HG02840 (cell line): ENCODE data around the gene TNS1.

Source experiments
- ATAC-seq: cut with Tn5 transposase; IDR thresholded peaks from one replicate; pipeline ENCODE4 v1.9.1; 2021; ENCODE audit warnings: mild to moderate bottlenecking, moderate library complexity, moderate number of reproducible peaks; ENCODE audit not compliant: unreplicated experiment, low FRiP score

Gene TNS1

DNA sequence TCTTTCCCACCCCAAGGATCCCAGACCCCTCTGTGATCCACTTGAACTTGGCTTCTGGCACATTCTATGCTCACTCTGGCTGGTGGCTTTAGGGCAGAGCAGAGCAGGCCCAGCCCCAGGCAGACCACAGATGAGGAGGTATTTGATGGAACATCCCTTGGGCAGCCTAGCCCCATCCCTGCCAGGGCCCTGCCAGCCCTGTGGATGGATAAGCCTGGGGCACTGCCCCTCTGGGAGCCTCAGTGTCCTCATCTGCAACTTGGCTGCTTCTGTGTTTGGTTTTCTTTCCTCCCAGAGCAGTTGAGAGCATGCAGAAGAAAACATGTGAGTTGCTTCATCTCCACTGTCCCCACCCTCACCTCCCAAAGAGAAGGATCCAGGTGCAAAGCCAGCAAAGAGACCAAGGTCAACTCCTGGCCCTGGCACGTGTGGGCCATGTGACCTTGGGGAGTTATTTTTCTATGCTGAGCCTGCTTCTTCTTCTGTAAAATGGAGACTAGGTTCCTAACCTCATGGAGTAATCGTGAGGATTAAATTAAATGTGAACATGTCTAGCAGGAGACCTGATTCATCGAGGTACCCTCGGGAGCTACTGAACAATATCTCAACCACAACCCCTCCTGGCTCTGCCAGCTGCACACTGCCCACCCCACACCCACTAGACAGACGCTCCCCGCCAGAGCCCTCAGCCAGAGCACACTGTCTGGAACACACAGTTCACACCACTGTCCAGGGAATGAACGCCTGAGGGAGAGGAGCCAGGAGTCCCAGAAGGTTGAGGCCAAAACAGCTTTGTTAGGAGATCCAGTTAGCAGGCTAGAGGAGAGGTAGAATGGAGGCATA, 14.6 kb upstream of the TNS1 start:
- ATAC-seq = no peak

DNA sequence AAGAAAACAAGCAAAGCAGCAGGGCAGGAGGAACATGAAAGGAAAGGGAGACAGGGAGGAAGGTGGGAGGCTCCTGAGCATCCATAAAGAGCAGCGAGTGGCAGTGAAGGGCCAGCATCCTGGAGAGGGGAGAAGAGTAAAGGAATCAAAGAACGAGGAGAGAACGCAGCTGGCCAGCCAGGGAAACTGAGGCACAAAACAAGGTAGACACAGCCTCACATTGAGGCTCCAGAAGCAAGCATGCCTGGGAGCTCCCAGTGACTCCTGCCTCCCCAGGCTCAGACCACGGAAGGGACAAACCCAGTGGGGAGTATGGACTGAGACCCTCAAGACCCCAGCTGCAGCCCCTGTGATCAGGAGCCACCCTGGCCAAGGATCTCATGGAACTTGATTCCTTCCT, 14.0 kb upstream of the TNS1 start:
- ATAC-seq = no peak

DNA sequence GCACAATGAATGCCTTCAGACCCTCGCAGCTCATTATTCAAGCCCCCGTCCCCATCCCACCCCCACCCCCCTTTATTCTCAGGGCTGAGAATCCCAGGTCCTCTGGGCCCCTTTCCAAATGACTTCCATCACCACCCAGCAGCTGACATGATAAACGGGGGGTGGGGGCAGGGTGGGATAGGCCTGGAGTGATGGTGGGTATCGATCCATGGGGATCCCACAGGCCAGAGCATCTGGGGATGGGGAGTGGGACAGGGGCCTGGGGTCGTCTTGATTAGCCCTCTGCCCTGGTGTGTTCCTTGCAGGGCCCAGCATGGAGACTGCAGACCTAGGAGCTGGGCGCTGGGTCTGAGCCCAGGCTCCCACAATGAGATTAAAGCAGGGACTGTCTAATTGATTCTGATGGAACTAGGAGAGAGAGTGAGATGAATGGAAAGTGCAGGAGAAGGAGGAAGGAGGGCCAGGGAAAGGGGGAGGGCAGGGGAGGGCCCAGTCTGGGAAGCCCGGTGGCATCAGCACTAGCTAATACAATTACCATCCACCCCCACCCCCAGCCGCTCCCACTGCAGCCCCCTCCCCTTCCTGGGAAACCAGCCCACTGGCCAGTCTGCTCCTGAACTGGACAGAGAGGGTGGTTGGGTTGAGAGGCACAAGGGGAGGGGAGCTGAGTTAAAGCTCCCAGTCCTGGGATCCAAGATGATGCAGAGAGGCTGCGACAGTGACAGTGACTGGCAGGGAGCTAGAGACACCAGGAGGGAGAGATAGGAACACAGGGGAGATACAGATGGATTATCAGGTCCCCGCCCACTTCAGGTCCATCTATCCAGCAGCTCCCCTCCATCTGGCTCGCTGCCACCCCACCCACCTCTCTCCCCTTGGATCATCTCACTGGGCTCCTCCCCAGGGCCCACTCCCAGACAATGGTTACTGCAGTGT, 13.1 kb upstream of the TNS1 start:
- no peak for ATAC-seq

DNA sequence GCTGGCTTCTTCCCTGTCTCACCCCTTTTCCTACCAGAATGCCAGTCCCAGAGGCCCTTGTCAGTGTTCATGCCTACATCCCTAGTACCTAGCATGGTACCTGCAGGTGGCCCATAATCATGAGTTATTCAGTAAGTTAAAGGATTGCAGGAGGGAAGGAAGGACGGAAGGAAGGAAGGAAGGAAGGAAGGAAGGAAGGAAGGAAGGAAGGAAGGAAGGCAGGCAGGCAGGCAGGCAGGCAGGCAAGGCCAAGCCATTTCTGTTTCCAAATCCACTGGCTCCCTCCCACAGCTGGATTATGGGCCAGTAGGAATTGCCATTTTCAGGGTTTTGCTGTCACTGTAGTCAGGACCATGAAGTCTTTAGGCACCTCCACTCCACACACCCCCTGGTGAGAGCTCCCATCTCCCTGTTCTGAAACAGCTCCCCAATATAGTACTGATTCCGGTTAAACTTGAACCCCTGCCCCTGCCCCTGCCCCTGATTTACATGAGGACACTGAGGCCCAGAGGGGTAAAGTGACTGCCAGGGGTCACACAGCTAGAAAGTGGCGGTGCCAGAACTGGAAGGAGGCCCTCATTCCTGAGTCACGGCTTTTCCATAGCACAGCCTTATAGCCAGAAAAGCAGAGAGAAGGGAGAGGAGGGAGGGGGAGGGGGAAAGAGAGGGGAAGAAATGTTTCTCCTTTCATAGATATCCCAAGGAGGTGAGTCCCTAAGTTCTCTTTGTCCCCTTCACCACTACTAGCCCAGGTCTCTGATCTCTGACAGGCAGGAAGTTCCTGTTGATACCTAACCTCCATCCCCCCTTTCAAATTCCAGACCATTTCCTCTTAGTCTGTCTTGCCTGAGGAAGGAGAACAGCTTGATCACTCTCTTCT, 12.2 kb upstream of the TNS1 start:
- no peak for ATAC-seq

DNA sequence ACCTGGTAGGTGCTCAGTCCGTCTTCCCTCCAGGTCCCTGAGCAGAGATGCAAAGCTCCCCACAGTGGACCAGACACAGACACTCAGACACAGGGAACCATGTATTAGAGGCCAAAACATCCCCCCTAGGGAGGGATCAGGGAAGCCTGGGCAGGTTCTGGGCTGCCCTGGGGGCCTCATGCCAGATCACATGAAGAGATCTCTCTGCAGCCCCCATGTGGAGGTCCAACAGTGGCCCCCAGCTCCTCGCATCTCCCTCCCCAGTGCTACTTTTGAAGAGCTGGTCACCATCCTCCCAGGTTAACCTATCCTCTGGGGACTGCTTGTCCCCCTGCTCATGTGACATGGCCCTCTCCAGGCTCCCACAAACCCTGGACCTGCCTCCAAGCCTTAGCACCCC, 10.5 kb upstream of the TNS1 start:
- ATAC-seq = no peak

DNA sequence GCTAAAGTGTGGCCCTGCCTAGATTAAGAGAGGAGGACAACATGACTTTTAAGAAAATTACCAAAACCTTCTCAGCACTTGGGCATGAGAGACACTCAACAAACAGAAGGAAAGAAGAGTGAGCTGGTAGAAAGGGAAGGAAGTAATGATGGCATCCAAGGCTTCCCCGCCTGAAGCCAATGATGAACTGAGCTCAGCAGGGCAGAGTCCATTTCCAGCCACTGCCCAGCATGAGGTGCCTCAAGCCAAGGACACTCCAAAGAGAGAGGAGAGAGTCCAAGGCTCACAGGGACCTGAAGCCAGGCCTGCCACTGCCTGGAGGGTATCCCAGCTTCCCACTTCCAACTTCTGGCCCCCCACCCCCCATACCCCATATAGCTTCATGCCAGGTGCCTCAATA, 9.5 kb upstream of the TNS1 start:
- no peak for ATAC-seq

DNA sequence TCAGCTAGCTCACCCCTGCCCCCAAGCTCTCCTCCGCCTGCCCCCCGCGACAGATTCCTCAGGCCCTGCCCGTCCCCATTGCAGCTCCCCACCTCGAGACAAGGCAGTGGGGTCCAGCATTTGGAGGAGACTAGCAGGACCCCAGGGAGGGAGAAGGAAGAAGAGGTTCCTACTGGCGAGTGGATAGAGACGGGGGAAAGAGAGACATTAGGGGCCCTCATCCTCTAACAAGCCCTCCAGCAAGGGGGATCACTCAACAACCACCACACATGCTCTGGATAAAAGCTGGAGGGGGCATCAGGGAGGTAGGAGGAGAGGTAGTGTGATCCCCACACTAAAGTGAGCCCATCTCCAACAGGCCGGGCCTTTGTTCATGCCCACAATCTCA, 8.9 kb upstream of the TNS1 start:
- no peak for ATAC-seq

DNA sequence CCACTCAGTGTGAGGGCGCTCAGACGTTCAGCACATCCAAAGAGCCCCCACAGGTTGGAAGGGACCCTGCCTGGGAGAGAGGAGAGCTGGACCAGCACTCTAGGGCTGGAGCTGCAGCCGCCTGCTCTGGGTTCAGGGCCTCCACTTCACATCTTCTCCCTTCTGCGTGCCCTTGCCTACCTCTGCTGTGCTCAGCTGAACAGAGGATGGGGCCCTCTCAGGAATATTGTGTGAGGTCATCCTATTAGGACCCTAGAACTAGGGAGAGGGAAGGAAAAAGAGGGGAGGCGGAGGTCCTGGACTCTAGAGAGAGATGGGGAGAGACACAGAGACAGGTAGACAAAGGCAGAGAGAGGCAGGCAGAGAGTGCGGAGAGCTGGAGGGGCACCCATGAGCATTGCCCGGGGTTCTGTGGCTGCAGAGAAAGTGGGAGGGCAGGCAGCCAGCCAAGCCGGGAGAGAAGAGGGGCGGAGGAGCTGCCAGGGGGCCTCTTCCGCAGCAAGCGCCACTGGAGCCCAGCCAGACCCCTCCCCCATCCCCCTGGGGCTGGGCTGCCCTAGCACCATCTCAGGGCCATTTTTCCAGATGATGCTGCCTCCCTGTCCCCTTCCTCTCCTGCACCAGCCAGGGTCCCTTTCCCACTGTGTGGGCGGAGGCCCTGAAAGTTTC, 8.3 kb upstream of the TNS1 start:
- no peak for ATAC-seq

DNA sequence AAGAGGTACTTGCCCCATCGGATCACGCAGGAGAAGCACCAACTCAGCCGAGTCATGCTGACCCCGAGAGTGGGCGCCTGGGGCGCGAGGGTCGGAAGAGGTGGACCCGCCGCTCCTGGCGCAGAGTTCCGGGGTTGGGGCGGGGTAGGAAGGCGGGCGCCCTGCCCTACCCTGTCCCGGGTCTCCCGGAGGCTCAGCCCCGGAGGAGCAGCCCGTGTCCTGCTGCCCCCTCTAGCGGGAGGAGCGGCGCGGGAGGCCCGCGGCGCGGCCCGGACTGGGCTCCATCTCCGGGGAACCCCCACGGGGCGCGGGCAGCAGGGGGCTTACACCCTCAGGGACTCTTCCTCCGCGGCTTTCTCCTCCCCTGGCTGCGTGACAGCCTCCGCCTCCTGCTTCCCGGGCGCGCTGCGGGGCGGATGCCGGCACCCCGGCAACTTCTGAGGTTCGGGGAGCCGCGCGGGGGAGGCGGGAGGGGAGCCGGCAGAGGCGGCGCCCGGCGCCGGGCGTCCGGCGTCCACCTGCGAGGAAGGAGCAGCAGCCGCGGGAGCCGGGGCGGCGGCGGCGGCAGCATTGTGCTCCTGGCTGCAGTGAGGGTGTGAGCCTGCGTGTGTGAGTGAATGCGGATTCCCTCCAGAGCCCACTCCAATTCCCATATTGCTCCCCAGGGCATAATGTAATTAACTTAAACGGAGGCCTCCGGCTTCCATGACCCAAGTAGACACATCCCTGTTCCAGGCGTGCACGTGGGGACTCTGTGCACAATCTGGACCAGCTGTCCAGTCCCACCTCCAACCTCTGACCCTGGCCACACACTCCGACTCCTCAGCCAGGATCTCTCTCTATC, 7.6 kb upstream of the TNS1 start:
- ATAC-seq = no peak

DNA sequence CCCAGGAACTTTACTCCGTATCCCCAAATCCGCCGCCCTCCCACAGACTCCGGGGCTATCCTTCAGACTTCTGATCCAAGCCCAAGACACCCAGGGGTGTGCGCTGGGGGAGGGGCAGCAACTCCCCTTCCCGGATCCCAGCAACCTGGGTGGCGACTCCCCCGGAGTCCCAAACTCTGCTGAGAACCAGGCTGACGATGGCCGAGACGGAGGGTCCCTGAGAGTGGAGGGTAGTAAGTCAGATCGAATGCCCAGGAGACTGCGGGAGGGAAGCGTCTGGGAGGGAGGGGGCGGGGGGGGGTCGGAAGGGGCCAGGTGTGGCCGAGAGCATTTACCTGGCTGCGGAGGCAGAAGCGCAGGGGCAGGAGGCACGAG, 7.0 kb upstream of the TNS1 start:
- ATAC-seq = no peak

DNA sequence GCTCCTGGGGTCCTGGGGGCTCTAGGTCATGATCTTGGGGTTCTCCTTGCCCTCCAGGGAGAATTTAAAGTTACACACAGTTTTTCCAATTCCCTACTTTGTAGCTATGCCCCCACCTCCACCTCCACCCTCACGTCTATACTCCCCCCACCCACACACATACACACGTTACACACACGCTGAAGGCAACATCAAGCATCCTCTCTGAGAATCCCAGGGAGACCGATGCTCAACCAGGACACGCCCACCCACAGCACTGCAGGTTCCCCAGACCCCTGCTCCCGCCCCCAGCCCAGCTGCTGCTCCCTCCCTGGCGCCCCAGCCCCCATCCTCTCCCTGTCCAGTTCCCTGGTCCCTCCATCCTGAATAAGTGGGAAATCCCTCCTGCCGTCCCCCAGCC, 6.4 kb upstream of the TNS1 start:
- ATAC-seq = no peak

DNA sequence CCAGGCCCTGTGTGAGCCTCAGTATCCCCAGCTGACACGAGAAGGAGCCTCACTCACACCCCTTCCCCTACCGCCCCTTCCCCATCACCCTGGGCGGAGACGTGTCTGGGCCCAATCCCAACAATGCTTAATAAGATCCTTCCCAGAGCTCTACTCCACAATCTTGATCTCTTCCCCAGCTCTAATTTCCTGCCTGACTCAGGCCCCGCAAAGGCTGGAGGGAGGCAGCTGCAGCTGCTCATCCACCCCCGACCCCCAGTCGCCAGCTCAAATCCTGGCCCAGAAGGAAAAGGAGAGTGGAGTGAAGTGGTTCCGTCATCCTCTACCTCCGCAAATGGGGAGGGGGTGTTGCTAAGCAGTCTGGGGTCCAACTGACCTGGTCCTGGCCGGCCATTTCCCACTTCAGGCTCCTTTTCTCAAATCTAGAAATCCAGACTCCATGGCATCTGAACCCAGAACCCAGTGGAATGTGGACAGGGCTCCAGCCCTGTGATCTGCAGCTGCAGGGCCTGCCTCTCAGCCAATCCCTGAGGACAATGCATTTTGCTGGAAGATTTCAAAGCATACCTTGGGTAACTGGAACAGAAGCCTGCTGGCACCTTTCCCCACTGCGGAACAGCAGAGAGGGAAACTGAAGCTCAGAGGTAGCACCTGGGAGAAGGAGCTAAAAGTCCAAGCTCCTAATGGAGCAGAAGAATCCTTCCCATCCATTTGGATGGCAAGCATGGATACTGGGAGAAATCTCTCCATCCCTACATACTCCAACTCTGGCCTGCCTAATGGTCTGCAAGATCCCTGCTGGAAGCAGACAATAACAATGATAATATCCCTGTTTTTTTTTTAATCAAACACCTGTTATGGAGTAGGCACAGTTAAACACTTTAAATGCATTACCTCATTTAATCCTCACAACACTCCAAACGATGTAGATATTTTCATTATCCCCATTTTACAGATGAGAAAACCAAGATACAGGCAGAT, 5.6 kb upstream of the TNS1 start:
- ATAC-seq = no peak

DNA sequence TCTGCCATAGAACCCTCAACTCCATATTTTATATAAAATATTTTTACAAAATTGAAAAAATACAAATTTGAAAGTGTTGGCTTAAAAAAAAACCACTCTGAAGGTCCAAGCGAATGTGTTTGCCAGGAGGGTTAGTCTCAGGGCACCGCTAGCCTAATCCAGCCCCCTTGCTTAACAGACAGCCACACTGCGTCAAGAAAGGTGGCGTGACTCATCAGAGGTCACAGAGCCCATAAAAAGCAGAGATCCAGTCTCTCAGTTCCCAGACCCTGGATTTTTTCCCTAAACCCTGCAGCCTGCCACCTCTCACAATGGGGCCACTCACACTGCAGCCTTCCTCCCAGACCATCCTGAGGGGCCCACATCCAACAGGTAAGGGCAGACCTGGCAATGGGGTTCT, 3.9 kb upstream of the TNS1 start:
- no peak for ATAC-seq

DNA sequence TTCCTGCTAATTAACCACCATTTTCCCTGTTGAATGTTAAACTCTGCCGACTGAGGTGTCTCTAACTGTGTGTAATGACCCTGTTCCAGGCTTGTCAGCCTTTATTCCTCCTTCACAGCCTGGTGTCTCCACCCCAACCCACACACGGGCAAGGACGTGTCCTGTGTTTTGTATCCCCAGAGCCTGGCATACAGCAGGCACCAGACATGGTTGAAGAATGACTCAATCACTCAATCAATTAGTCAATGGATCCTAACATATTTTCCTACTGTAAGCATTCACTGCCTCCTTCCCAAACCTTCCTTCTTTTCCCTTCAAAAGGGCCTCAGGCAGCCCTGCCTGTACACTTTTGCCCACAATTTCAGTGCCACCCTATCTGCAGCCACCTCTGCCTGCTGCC, 2.7 kb upstream of the TNS1 start:
- ATAC-seq = no peak

DNA sequence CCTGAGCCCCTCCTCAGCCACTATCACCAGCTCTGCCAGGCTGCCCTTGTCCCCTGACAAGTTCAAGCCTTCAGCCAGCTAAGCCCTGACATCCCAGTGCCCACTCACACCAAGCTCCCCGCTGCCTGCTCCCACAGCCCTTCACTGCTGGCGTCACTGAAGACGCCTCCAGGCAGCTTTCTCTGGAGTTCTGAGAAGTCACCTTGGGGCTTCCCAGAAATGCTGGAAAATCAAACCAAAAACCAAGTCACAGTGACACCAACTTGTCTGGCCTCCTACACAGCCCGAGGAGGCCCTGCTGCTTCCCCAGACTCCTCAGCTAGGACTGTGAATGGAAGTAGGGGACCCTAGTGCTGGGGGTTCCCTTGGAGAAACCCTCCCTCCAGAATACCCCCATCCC, 2.2 kb upstream of the TNS1 start:
- ATAC-seq = no peak

DNA sequence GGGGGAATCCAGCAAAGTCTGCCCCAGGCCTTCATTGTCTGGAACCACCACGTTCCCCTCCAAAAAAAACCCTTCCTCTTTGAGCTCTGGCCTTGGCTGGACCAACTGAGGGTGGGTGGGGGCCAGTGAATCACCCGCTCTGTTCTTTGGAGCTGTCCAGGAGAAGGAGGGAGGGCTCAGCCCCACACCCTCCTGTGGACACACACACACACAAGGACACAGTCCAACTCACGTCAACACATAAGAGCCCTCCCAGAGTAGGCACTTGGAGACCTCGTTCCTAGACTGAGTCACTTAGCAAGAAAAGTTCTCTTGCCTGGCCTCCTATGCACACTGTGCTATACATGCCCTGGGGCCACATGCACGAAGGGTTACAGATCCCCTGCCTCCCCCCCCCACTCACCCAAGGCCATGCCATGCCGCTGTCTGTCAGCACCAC, 1.2 kb upstream of the TNS1 start:
- no peak for ATAC-seq

DNA sequence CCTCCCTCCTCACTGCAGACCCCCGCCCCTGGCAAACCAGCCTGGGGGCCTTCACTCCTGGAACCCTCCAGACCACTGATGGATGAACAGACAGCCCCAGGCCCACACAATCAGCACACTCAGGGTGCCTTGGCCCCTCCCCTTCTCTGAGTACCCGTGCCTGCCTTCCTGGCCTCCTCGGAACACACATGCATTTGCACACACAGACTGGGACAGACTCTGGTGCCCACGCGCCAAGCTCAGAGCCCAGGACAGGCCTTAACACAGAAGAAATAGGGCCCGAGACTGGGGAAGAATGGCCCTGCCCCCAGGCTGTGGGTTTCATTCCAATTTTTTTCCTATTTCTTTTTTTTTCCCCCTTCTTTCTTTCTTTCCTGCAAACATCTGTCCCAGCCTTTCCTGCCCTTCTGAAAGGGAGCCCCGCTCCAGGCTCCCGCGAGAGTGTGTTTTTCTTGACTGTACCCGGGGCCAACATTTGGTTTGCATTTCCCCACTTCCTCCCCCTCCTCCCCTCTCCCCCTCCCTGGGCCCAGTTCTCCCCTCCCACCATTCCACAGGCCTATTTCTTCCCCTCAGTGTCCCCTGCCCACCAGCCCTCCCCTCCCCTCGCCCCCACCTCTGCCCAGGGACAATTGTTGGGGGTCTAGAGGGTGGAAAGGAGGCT, 618 bp upstream of the TNS1 start:
- no peak for ATAC-seq
